ENCODE measurements around the gene CNR2. TPM values are rescaled to one million over a fixed set of nuclear protein-coding genes. Genes with fewer than 3 reads are reported as not detected.
"Not testable (repeated sequence)": the region's sequence is repeated elsewhere in the genome, so short reads cannot be mapped to it uniquely, and the experiment has no call there.

The CNR2 gene
- total RNA-seq, 1 donor from 2014 or later: not detected

DNA sequence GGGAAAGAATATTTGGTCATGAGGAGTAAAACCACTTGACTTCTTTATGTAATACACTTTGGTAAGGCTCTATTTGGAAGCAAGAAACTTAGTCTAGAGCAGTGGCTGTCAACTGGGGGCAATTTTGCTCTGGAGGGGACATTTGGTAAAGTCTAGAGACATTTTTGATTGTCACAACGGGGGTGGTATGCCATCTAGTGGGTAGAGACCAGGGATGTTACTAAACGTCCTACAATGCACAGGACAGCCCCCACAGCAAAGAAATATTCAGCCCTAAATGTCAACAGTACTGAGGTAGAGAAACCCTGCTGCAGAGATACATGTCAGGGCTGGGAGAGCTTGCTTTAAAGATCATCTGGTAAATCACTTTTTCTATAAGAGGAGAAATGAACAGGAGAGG lies 58.6 kb downstream of the CNR2 start:
- DNase-seq (ENCODE audit: low spot score, unreplicated experiment): no peak
- H3K4me3 Mint-ChIP-seq (ENCODE audit: low read depth): no peak overlapping the region
- TF ChIP-seq, protein P1, sequence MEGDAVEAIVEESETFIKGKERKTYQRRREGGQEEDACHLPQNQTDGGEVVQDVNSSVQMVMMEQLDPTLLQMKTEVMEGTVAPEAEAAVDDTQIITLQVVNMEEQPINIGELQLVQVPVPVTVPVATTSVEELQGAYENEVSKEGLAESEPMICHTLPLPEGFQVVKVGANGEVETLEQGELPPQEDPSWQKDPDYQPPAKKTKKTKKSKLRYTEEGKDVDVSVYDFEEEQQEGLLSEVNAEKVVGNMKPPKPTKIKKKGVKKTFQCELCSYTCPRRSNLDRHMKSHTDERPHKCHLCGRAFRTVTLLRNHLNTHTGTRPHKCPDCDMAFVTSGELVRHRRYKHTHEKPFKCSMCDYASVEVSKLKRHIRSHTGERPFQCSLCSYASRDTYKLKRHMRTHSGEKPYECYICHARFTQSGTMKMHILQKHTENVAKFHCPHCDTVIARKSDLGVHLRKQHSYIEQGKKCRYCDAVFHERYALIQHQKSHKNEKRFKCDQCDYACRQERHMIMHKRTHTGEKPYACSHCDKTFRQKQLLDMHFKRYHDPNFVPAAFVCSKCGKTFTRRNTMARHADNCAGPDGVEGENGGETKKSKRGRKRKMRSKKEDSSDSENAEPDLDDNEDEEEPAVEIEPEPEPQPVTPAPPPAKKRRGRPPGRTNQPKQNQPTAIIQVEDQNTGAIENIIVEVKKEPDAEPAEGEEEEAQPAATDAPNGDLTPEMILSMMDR (IDR thresholded peaks at IDR 0.05; ENCODE audit: unreplicated experiment): no peak
- no peak overlapping the region for H3K27ac Mint-ChIP-seq
- H3K4me1 Mint-ChIP-seq (ENCODE audit: low read depth): no peaks in the 10 kb centered on the region
- no peaks in the 10 kb centered on the region for H3K9me3 Mint-ChIP-seq (ENCODE audit: low read depth)
- H3K36me3 Mint-ChIP-seq (ENCODE audit: insufficient read depth): peaks cover 22% of the 10 kb centered on the region
- H3K27me3 Mint-ChIP-seq: no peaks in the 10 kb centered on the region

GRCh38 chr1:23853124-23853523 lies 60.0 kb downstream of the CNR2 start:
- H3K9me3 Mint-ChIP-seq (ENCODE audit: low read depth); H3K4me1 Mint-ChIP-seq (ENCODE audit: low read depth); DNase-seq (ENCODE audit: low spot score, unreplicated experiment); H3K27ac Mint-ChIP-seq; H3K27me3 Mint-ChIP-seq; H3K4me3 Mint-ChIP-seq (ENCODE audit: low read depth): not testable (repeated sequence)
- peaks cover 32% of the 10 kb centered on the region for H3K36me3 Mint-ChIP-seq (ENCODE audit: insufficient read depth)

DNA sequence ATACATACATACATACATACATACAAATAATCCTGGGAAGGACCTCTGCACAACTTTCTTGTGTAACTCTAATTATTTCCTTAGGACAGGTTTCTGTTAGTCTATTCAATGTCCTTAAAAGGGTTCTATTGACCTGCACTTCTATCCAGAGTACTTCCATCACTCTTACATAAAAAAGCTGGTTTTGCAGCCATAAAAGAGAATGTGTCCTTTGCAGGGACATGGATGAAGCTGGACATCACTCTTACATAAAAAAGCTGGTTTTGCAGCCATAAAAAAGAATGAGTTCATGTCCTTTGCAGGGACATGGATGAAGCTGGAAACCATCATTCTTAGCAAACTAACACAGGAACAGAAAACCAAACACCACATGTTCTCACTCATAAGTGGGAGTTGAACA lies 61.8 kb downstream of the CNR2 start:
- H3K36me3 Mint-ChIP-seq (ENCODE audit: insufficient read depth): peaks cover 40% of the 10 kb centered on the region
- not testable (repeated sequence) for H3K4me3 Mint-ChIP-seq (ENCODE audit: low read depth); H3K4me1 Mint-ChIP-seq (ENCODE audit: low read depth); DNase-seq (ENCODE audit: low spot score, unreplicated experiment); H3K27me3 Mint-ChIP-seq; H3K9me3 Mint-ChIP-seq (ENCODE audit: low read depth); H3K27ac Mint-ChIP-seq

GRCh38 chr1:23848673-23849616 lies 64.2 kb downstream of the CNR2 start:
- no peak overlapping the region for H3K4me3 Mint-ChIP-seq (ENCODE audit: low read depth)
- TF ChIP-seq, protein P1 (IDR thresholded peaks at IDR 0.05; ENCODE audit: unreplicated experiment): no peak

DNA sequence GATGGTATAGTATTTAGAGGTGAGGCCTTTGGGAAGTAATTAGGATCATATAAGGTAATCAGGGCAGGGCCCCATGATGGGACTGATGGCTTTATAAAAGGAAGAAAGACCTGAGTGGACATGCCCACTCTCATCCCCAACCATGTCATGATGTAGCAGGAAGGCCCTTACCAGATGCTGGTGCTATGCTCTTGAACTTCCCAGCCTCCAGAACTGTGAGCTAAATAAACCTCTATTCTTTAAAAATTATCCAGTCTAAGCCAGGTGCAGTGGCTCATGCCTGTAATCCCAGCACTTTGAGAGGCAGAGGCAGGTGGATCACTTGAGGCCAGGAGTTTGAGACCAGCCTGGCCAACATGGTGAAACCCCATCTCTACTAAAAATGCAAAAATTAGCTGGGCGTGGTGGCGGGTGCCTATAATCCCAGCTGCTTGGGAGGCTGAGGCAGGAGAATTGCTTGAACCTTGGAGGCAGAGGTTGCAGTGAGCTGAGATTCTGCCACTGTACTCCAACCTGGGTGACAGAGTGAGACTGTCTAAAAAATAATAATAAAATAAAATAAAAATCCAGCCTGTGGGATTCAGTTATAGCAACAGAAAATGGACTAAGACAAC lies 65.6 kb downstream of the CNR2 start:
- H3K9me3 Mint-ChIP-seq (ENCODE audit: low read depth); H3K27me3 Mint-ChIP-seq; H3K4me1 Mint-ChIP-seq (ENCODE audit: low read depth); H3K27ac Mint-ChIP-seq; DNase-seq (ENCODE audit: low spot score, unreplicated experiment); H3K4me3 Mint-ChIP-seq (ENCODE audit: low read depth): not testable (repeated sequence)
- H3K36me3 Mint-ChIP-seq (ENCODE audit: insufficient read depth): peaks cover 33% of the 10 kb centered on the region

More at GRCh38 chr1:23848673-23849616, 64.2 kb downstream of the CNR2 start:
- Mint-ChIP-seq H3K9me3 (ENCODE audit: low read depth) (no peaks in the 10 kb centered on the region), H3K27me3 (no peaks in the 10 kb centered on the region), H3K36me3 (ENCODE audit: insufficient read depth) (peaks cover 38% of the 10 kb centered on the region), H3K27ac (no peak overlapping the region), H3K4me1 (ENCODE audit: low read depth) (no peaks in the 10 kb centered on the region)
- DNase-seq (ENCODE audit: low spot score, unreplicated experiment): no peak

DNA sequence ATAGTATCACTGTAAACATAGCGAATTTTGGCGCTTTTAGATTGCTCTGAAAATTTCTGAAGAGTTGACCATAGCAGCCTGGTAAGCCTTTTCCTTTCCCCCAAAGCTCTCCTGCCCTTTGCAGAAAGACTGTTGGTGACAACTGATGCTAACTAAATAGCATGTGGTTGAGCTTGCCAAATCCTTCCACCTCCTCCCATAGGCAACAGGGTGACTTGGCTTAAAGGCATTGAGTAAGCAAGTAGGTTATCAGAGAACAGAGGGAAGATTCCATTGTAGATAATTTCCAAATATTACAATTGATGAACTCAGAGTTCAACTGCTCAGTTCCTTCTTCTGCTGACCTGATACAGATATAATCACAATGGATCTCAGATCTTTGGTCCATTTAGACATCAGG lies 68.0 kb downstream of the CNR2 start:
- H3K4me3 Mint-ChIP-seq (ENCODE audit: low read depth): no peak overlapping the region
- H3K27ac Mint-ChIP-seq: no peak overlapping the region
- H3K9me3 Mint-ChIP-seq (ENCODE audit: low read depth): no peaks in the 10 kb centered on the region
- no peaks in the 10 kb centered on the region for H3K4me1 Mint-ChIP-seq (ENCODE audit: low read depth)
- peaks cover 29% of the 10 kb centered on the region for H3K36me3 Mint-ChIP-seq (ENCODE audit: insufficient read depth)
- DNase-seq (ENCODE audit: low spot score, unreplicated experiment): no peak
- TF ChIP-seq, protein P1 (IDR thresholded peaks at IDR 0.05; ENCODE audit: unreplicated experiment): no peak
- H3K27me3 Mint-ChIP-seq: peaks cover 5% of the 10 kb centered on the region

All from progenitor cell of endocrine pancreas (in vitro differentiated cells).